Spleen (tissue), 11 donors: Measurements from ENCODE around the gene SLIT3. TPM values are rescaled to one million over a fixed set of nuclear protein-coding genes. Genes with fewer than 3 reads are reported as not detected.

Experiments
- DNase-seq: peaks from one replicate; pipeline ENCODE4 v3.0.0-alpha.2; 2020
- H3K27ac ChIP-seq, 8 donors: fragments of 200-600 bp; sonication (generic) in 7 of 8; 1 replicate in 4 of 8; 2 replicates in 4 of 8; pipeline versions ENCODE4 v1.5.0 to v1.8.0; 2016 to 2021; ENCODE audit warnings: inconsistent platforms in 4 of 8, mild to moderate bottlenecking in 4 of 8, moderate library complexity in 1 of 8
- H3K27me3 ChIP-seq, 7 donors: fragments of 200-600 bp; sonication (generic) in 6 of 7; replicated peaks in 1 of 7; 1 replicate in 4 of 7; 2 replicates in 3 of 7; pipeline versions ENCODE4 v1.5.0 to v1.8.0; 2016 to 2021; ENCODE audit warnings: inconsistent platforms in 3 of 7, mild to moderate bottlenecking in 1 of 7
- H3K36me3 ChIP-seq, 6 donors: fragments of 200-600 bp; sonication (generic) in 5 of 6; 1 replicate in 4 of 6; 2 replicates in 2 of 6; pipeline versions ENCODE4 v1.5.0 to v1.8.0; 2016 to 2021; ENCODE audit warnings: inconsistent platforms in 2 of 6
- H3K4me1 ChIP-seq, 6 donors: fragments of 200-600 bp; sonication (generic) in 5 of 6; 1 replicate in 3 of 6; 2 replicates in 3 of 6; pipeline versions ENCODE4 v1.5.0 to v1.8.0; 2016 to 2021; ENCODE audit warnings: inconsistent platforms in 3 of 6
- H3K4me3 ChIP-seq, 8 donors: fragments of 200-600 bp; sonication (generic) in 7 of 8; 1 replicate in 4 of 8; 2 replicates in 4 of 8; pipeline versions ENCODE4 v1.5.0 to v1.8.0; 2016 to 2021; ENCODE audit warnings: inconsistent platforms in 4 of 8, mild to moderate bottlenecking in 4 of 8, moderate library complexity in 2 of 8
- H3K9me3 ChIP-seq, 8 donors: fragments of 200-600 bp; sonication (generic) in 7 of 8; 1 replicate in 4 of 8; 2 replicates in 4 of 8; pipeline versions ENCODE4 v1.5.0 to v1.8.0; 2016 to 2021; ENCODE audit warnings: inconsistent platforms in 4 of 8
- CTCF ChIP-seq, 11 experiments: fragments of 200-600 bp in 7 of 11; fragments of 450-650 bp in 4 of 11; sonication (generic) in 4 of 11; IDR thresholded peaks in 8 of 11; conservative IDR thresholded peaks in 3 of 11; 1 replicate in 7 of 11; 2 replicates in 4 of 11; pipeline versions ENCODE4 v1.4.0 to v1.8.0; 2016 to 2021; ENCODE audit warnings: antibody characterized with exemption in 11 of 11, inconsistent platforms in 4 of 11, mild to moderate bottlenecking in 1 of 11
- POLR2A ChIP-seq, 3 donors: fragments of 450-650 bp; IDR thresholded peaks; one replicate each; pipeline ENCODE4 v1.5.1; 2017; ENCODE audit warnings: antibody characterized with exemption in 3 of 3, mild to moderate bottlenecking in 1 of 3
- POLR2AphosphoS5 ChIP-seq, 3 donors: sonication (generic); formaldehyde crosslinking; IDR thresholded peaks; one replicate each; pipeline ENCODE4 v1.5.1; 2017; ENCODE audit warnings: antibody characterized with exemption in 3 of 3
- WGBS, 5 donors: extraction: QIAGEN DNeasy Blood & Tissue Kit in 3 of 5; methylation state at CpG; one replicate each; pipeline versions ENCODE4 v1.1.5 to v1.1.7; 2013 to 2018; 5-methylcytosine and 5-hydroxymethylcytosine counted together
- intact Hi-C: fragments of 100-400 bp; cut with DNase I; formaldehyde crosslinking; loops from one replicate; pipeline ENCODE4 v1.15.0; 2023; ENCODE audit warnings: low total_unique reads
- polyA plus RNA-seq, 3 donors: library from polyadenylated mRNA; stranded (reverse); fragments of 200-250 nt; gene quantifications; one replicate each; pipeline ENCODE4 v1.2.1, GENCODE V29; 2013
- total RNA-seq, 7 donors: library from RNA; depleted of rRNA in 3 of 7; stranded (reverse); fragments of >200 nt in 3 of 7; fragmentation: NEBNext Ultra II Directional in 4 of 7; extraction: Animal tissue kit (Norgen Biotek cat#: 25700) in 4 of 7; gene quantifications; one replicate each; pipeline versions ENCODE4 v1.1.0 to v1.2.1, GENCODE V29; 2016 to 2021
- donor health status: healthy with polysubstance abuse.
- donor health status: DM: no; HTN: no; CAD: no; lungs with moderate emphysema.
- donor health status: DM: no; HTN: no; CAD: no.
- donor health status: Bipolar disorder and iron deficiency.
- donor health status: healthy.
- donor health status: DM: no; HTN: no; CAD: no.
- donor health status: DM: yes; HTN: yes; CAD: no.

SLIT3 gene
- total and polyA plus RNA-seq, 10 donors, result 0.33 to 54.0 (median 13.2) TPM

DNA sequence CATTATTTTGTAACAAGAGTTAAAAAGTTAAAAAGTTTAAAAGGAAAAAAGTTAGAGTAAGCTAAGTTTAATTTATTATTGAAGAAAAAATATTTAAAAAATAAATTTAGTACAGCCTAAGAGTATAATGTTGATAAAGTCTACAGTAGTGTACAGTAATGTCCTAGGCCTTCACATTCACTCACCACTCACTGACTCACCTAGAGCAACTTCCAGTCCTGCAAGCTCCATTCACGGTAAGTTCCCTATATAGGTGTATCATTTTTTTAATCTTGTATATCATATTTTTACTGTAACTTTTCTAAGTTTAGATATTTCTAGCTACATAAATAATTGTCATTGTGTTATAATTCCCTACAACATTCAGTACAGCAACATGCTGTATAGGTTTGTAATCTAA is 652.4 kb downstream of the SLIT3 start:
- Histone ChIP-seq H3K9me3 (peaks cover 0 to 17% (median 3%) of the 10 kb centered on the region in 8 donors), H3K4me1 (peaks cover 0 to 6% (median 3%) of the 10 kb centered on the region in 6 donors), H3K4me3 (no peak overlapping the region), H3K36me3 (no peaks in the 10 kb centered on the region), H3K27ac (no peak overlapping the region), H3K27me3 (no peaks in the 10 kb centered on the region)
- 81 to 100% (median 91%) methylated on average over 1 of the region's 1 CpG for WGBS, 5 donors
- DNase-seq, result no peak
- intact Hi-C loops, result no loop called here
- TF ChIP-seq POLR2A (IDR thresholded peaks at IDR 0.05) (no peak), POLR2AphosphoS5 (IDR thresholded peaks at IDR 0.05) (no peak), CTCF (IDR thresholded peaks at IDR 0.05 in 8 of 11, conservative IDR thresholded peaks at IDR 0.05 in 3 of 11) (no peak)

- H3K4me3 ChIP-seq, result no peak overlapping the region
- H3K27ac ChIP-seq, result no peak overlapping the region
- TF ChIP-seq POLR2AphosphoS5 (IDR thresholded peaks at IDR 0.05) (no peak), CTCF (IDR thresholded peaks at IDR 0.05 in 8 of 11, conservative IDR thresholded peaks at IDR 0.05 in 3 of 11) (no peak)
- no peaks in the 10 kb centered on the region for H3K27me3 ChIP-seq
- peaks cover 0 to under 1% (median 0%) of the 10 kb centered on the region in 6 donors for H3K4me1 ChIP-seq
- DNase-seq, result no peak
- no peaks in the 10 kb centered on the region for H3K36me3 ChIP-seq
- H3K9me3 ChIP-seq, result peaks cover 0 to 17% (median 3%) of the 10 kb centered on the region in 8 donors
- intact Hi-C loops, result no loop called here
- 92 to 100% (median 97%) methylated on average over 1 of the region's 1 CpG for WGBS, 5 donors
Observed at GRCh38 chr5:168648016-168648415, 652.9 kb downstream of the SLIT3 start.

DNA sequence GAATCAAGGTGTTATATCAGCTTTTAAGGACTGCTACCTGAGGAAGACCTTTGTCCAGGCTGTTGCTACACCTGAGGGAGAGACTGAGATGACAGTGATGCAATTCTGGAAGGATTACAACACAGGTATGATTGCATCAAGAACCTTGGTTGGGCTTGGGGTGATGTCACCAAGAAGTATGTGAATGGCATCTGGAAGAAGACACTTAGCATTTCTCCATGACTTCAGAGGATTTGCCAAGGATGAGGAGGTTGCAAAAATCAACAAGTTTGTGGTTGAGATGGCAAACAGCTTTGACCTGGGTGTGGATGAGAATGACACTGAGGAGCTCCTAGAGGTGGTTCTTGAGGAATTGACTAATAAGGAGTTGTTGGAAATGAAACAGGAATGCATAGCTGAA is 653.9 kb downstream of the SLIT3 start:
- TF ChIP-seq CTCF (IDR thresholded peaks at IDR 0.05 in 8 of 11, conservative IDR thresholded peaks at IDR 0.05 in 3 of 11) (no peak), POLR2AphosphoS5 (IDR thresholded peaks at IDR 0.05) (no peak), POLR2A (IDR thresholded peaks at IDR 0.05) (no peak)
- DNase-seq, result no peak
- H3K9me3 ChIP-seq, result peaks cover 0 to 17% (median 3%) of the 10 kb centered on the region in 8 donors

DNA sequence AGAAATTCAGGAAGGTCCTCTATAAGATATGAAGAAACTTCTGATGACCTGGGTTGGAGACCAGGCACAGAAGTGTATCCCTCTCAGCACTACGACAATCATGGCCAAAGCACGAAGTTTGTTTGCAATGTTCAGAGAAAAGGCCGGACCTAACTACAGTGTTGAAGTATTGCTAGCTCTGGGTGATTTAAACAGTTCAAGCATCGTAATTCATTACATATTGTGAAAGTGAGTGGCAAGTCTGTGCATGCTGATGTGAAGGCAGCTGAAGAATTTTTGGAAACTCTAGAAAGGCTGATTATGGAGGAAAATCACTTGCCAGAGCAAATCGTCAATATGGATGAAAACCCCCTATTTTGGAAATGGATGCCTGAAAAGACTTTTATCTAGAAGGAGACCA is 654.6 kb downstream of the SLIT3 start:
- TF ChIP-seq POLR2A (IDR thresholded peaks at IDR 0.05), result no peak
- no peak for TF ChIP-seq CTCF (IDR thresholded peaks at IDR 0.05 in 8 of 11, conservative IDR thresholded peaks at IDR 0.05 in 3 of 11)
- TF ChIP-seq POLR2AphosphoS5 (IDR thresholded peaks at IDR 0.05), result no peak
- Histone ChIP-seq H3K36me3 (no peaks in the 10 kb centered on the region), H3K9me3 (peaks cover 0 to 17% (median 3%) of the 10 kb centered on the region in 8 donors), H3K27ac (no peak overlapping the region), H3K4me3 (no peak overlapping the region), H3K27me3 (no peaks in the 10 kb centered on the region), H3K4me1 (no peaks in the 10 kb centered on the region)
- 86 to 94% (median 93%) methylated on average over 5 of the region's 5 CpGs for WGBS, 5 donors
- no peak for DNase-seq
- intact Hi-C loops, result no loop called here

More for the DNA sequence above, 653.9 kb downstream of the SLIT3 start:
- Histone ChIP-seq H3K27me3 (no peaks in the 10 kb centered on the region), H3K27ac (no peak overlapping the region), H3K4me1 (no peaks in the 10 kb centered on the region), H3K36me3 (no peaks in the 10 kb centered on the region), H3K4me3 (no peak overlapping the region)
- intact Hi-C loops, result no loop called here
